ENCODE results near the gene ILF3.

The ILF3 gene

DNA sequence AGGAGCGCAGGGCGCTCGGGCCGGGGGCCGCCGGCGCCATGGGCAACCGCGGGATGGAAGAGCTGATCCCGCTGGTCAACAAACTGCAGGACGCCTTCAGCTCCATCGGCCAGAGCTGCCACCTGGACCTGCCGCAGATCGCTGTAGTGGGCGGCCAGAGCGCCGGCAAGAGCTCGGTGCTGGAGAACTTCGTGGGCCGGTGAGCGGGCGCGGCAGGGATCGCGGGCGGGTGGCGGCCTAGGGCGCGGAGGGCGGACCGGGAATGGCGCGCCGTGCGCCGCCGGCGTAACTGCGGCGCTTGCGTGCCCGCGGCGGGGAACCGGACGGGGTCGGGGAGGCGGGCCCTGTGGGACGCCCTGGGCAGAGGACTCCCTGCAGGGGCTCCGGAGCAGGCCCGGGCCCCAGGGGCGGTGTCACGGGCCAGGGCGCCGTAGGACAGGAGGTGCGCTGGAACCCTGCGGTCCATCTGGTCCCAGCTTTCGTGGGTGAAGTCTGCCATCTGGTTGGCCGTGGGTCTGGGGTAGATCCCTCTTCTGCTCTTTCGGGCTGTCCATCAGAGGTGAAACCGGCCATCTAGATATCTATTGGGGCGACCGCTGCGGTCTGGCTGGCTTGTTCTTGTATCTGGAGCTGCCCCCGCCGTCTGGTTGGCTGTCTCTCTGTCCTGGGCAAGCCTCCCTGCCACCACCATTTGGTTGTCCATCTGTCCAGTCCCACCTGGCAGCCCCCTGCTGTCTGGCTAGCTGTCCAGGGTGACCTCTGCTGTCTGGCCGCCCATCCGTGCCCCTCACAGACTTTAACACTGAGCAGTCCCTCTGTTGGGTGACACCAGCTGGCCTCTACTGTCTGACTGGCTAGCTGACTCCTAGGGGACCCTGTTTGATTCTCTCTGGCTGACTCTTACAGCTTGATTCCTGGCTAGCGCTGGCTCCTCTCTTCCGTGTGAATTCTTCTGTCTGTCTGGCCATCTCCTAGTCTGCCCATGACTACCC, 64.4 kb downstream of the ILF3 start:
- H3K9me3 ChIP-seq (ENCODE audit: severe bottlenecking), result no peaks in the 10 kb centered on the region
- TF ChIP-seq, protein P1, sequence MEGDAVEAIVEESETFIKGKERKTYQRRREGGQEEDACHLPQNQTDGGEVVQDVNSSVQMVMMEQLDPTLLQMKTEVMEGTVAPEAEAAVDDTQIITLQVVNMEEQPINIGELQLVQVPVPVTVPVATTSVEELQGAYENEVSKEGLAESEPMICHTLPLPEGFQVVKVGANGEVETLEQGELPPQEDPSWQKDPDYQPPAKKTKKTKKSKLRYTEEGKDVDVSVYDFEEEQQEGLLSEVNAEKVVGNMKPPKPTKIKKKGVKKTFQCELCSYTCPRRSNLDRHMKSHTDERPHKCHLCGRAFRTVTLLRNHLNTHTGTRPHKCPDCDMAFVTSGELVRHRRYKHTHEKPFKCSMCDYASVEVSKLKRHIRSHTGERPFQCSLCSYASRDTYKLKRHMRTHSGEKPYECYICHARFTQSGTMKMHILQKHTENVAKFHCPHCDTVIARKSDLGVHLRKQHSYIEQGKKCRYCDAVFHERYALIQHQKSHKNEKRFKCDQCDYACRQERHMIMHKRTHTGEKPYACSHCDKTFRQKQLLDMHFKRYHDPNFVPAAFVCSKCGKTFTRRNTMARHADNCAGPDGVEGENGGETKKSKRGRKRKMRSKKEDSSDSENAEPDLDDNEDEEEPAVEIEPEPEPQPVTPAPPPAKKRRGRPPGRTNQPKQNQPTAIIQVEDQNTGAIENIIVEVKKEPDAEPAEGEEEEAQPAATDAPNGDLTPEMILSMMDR (IDR thresholded peaks at IDR 0.05; ENCODE audit: poor library complexity, severe bottlenecking), result no peak
- DNase-seq (ENCODE audit: low spot score) (no peak), ATAC-seq (ENCODE audit: low read depth) (peak; percentile 6; the same call in 1 of the 3 replicates)
- H3K36me3 ChIP-seq (ENCODE audit: low read depth), result peaks cover 5% of the 10 kb centered on the region; the same call in 1 of the 2 replicates
- H3K4me1 ChIP-seq (ENCODE audit: insufficient read depth, poor library complexity, severe bottlenecking), result no peaks in the 10 kb centered on the region
- H3K4me3 ChIP-seq (ENCODE audit: severe bottlenecking), result peak overlapping the region; percentile 82
- H3K27ac ChIP-seq (ENCODE audit: poor library complexity, severe bottlenecking), result peak overlapping the region; percentile 64
- no peaks in the 10 kb centered on the region for H3K27me3 ChIP-seq (ENCODE audit: insufficient read depth, poor library complexity, severe bottlenecking)

DNA sequence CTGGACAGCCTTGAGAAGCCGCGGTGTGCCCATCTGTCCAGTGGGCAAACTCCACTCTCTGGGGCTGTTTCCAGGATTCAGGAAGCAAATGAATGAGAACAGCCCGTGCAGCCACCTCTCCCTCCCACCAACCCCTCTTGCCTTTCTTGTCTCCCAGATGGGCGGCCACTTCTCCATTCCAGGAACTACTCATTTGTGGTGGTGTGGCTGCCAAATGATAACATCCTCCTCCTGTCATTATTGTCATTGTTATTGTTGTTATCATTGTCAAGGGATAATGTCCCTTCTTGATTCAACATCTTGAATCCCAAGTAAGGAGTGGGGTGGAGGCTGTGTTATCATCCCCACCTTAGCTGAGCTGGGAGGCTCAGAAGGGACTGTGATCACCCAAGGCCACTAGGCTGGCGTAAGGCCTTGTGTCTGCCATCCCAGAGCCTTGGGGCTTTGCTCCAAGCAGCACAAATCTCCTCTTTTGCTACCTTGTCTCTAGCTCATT, 65.4 kb downstream of the ILF3 start:
- Histone ChIP-seq H3K27ac (ENCODE audit: poor library complexity, severe bottlenecking) (no peak overlapping the region), H3K36me3 (ENCODE audit: low read depth) (peaks cover 6% of the 10 kb centered on the region; the same call in 1 of the 2 replicates), H3K4me1 (ENCODE audit: insufficient read depth, poor library complexity, severe bottlenecking) (no peaks in the 10 kb centered on the region), H3K9me3 (ENCODE audit: severe bottlenecking) (no peaks in the 10 kb centered on the region), H3K27me3 (ENCODE audit: insufficient read depth, poor library complexity, severe bottlenecking) (no peaks in the 10 kb centered on the region), H3K4me3 (ENCODE audit: severe bottlenecking) (peak overlapping the region; percentile 82)
- DNase-seq (ENCODE audit: low spot score), result no peak
- ATAC-seq (ENCODE audit: low read depth), result no peak
- TF ChIP-seq, protein P1 (IDR thresholded peaks at IDR 0.05; ENCODE audit: poor library complexity, severe bottlenecking), result no peak

DNA sequence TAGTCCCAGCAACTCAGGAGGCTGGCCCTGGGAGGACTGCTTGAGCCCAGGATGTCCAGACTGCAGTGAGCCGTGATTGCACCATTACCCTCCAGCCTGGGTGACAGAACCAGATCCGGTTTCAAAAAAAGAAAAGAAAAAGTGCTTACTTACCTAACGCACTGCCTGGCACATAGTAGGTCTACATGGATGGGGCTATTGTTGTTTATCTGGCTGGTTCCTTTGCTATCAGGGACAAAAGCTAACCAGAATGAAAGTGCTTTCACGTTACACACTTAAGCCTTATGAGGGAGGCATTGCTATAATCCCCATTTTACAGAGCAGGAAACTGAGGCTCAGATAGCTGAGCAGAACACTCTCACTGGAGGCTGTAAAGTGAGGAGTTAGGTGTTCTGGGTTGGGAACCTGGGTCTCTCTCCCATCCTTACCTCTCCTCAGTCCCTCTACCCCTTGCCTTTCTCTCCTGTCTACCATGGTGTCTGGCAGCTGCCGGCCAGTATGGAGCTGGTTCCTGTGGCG, 66.5 kb downstream of the ILF3 start:
- no peak overlapping the region for H3K4me3 ChIP-seq (ENCODE audit: severe bottlenecking)
- TF ChIP-seq, protein P1 (IDR thresholded peaks at IDR 0.05; ENCODE audit: poor library complexity, severe bottlenecking), result no peak
- H3K36me3 ChIP-seq (ENCODE audit: low read depth), result peaks cover 11% of the 10 kb centered on the region; the same call in 1 of the 2 replicates
- peaks cover 3% of the 10 kb centered on the region for H3K9me3 ChIP-seq (ENCODE audit: severe bottlenecking)
- H3K27me3 ChIP-seq (ENCODE audit: insufficient read depth, poor library complexity, severe bottlenecking), result no peaks in the 10 kb centered on the region
- no peak for DNase-seq (ENCODE audit: low spot score)
- H3K4me1 ChIP-seq (ENCODE audit: insufficient read depth, poor library complexity, severe bottlenecking), result no peaks in the 10 kb centered on the region
- H3K27ac ChIP-seq (ENCODE audit: poor library complexity, severe bottlenecking), result no peak overlapping the region
- no peak for ATAC-seq (ENCODE audit: low read depth)

DNA sequence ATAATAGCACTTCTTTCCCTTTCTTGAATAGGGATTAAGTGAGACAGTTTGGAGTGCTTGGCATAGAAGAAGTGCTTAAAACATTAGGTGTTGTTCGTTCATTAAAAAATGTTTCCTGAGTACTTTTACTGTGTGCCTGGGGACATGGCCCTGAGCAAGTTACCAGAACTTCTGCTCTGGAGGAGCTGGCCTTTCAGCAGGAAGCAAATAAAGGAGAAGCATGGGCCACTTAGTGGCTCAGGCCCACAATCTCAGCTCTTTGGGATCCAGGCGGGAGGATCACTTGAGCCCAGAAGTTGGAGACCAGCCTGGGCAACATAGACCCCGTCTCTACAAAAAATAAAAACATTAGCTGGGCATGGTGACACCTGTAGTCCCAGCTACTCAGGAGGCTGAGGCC, 69.4 kb downstream of the ILF3 start:
- no peak for ATAC-seq (ENCODE audit: low read depth)
- Histone ChIP-seq H3K27ac (ENCODE audit: poor library complexity, severe bottlenecking) (no peak overlapping the region), H3K9me3 (ENCODE audit: severe bottlenecking) (peaks cover 3% of the 10 kb centered on the region), H3K27me3 (ENCODE audit: insufficient read depth, poor library complexity, severe bottlenecking) (no peaks in the 10 kb centered on the region), H3K36me3 (ENCODE audit: low read depth) (peaks cover 12% of the 10 kb centered on the region; the same call in 1 of the 2 replicates), H3K4me1 (ENCODE audit: insufficient read depth, poor library complexity, severe bottlenecking) (no peaks in the 10 kb centered on the region), H3K4me3 (ENCODE audit: severe bottlenecking) (no peak overlapping the region)
- TF ChIP-seq, protein P1 (IDR thresholded peaks at IDR 0.05; ENCODE audit: poor library complexity, severe bottlenecking), result no peak
- no peak for DNase-seq (ENCODE audit: low spot score)

Measured in RWPE2 (cell line).